Measurements from ENCODE around the gene RGSL1. TPM values are rescaled to one million over a fixed set of nuclear protein-coding genes. Genes with fewer than 3 reads are reported as not detected.

RGSL1 gene
- total RNA-seq, 1 donor from 2014 or later, result not detected

DNA sequence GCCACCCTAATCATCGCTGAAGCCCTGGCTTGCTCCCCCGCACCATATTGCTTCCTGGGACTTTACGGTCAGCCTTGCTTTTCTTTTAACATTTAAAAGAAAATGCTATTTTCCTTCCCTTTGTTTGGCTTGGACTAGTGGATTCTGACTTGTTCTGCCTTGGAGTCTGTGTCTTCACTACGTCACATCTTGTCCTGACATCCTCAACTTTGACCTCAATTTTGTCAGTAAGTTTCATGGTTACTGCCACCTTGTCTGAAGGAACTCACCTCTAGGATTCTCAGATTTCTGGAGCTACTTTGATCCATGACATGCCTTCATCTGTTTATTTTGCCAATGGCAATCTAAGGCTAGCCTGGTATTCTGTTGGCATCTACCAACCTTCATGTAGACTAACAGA is 134.8 kb downstream of the RGSL1 start:
- H3K36me3 Mint-ChIP-seq, result peaks cover 19% of the 10 kb centered on the region
- no peak overlapping the region for H3K27ac Mint-ChIP-seq
- no peak for DNase-seq (ENCODE audit: extremely low spot score, unreplicated experiment)
- peaks cover 20% of the 10 kb centered on the region for H3K4me1 Mint-ChIP-seq (ENCODE audit: unreplicated experiment)
- H3K27me3 Mint-ChIP-seq, result no peaks in the 10 kb centered on the region
- no peak overlapping the region for H3K4me3 Mint-ChIP-seq
- TF ChIP-seq, protein P1, sequence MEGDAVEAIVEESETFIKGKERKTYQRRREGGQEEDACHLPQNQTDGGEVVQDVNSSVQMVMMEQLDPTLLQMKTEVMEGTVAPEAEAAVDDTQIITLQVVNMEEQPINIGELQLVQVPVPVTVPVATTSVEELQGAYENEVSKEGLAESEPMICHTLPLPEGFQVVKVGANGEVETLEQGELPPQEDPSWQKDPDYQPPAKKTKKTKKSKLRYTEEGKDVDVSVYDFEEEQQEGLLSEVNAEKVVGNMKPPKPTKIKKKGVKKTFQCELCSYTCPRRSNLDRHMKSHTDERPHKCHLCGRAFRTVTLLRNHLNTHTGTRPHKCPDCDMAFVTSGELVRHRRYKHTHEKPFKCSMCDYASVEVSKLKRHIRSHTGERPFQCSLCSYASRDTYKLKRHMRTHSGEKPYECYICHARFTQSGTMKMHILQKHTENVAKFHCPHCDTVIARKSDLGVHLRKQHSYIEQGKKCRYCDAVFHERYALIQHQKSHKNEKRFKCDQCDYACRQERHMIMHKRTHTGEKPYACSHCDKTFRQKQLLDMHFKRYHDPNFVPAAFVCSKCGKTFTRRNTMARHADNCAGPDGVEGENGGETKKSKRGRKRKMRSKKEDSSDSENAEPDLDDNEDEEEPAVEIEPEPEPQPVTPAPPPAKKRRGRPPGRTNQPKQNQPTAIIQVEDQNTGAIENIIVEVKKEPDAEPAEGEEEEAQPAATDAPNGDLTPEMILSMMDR (conservative IDR thresholded peaks at IDR 0.05), result no peak
- no peaks in the 10 kb centered on the region for H3K9me3 Mint-ChIP-seq

DNA sequence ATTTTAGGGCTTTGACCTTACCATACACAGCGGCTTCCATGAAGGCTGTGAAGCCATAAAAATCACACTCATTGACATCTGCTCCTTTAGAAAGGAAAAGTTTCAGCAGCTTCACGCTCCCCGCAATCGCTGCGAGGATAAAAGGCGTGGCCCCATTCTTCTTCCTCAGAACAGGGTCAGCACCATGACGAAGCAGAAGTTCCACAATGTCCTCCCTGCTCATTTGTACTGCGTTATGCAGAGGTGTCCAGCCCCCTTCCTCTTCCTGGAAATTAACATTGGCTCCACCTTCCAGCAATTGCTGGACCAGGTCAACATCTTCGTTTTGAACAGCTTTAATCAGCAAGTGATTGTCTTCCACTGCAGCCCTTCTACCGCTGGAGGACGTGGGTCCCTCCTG is 136.4 kb downstream of the RGSL1 start:
- DNase-seq (ENCODE audit: extremely low spot score, unreplicated experiment), result no peak
- H3K27ac Mint-ChIP-seq, result no peak overlapping the region
- H3K9me3 Mint-ChIP-seq, result no peaks in the 10 kb centered on the region
- peaks cover 20% of the 10 kb centered on the region for H3K4me1 Mint-ChIP-seq (ENCODE audit: unreplicated experiment)
- peaks cover 12% of the 10 kb centered on the region for H3K36me3 Mint-ChIP-seq
- H3K27me3 Mint-ChIP-seq, result no peaks in the 10 kb centered on the region
- TF ChIP-seq, protein P1 (conservative IDR thresholded peaks at IDR 0.05), result no peak
- no peak overlapping the region for H3K4me3 Mint-ChIP-seq

DNA sequence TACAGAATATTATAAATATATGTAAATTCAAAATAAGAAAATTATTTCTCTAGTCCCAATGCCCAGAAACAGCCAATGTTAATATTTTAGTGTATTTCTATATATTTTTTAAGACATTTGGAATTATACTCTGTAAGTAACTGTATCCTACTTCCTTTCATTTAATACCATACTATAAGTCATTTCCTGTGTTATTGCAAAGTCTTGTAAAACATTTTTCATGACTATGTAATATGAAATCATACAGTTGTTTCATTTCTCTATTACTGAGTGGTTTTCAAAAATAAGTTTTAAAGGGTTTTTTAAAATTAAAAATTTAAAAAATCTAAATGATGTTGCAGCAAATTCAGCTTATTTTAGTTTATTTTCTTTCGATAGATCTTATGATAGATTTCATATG is 137.1 kb downstream of the RGSL1 start:
- TF ChIP-seq, protein P1 (conservative IDR thresholded peaks at IDR 0.05), result no peak
- H3K4me3 Mint-ChIP-seq, result no peak overlapping the region
- no peak overlapping the region for H3K27ac Mint-ChIP-seq
- peaks cover 12% of the 10 kb centered on the region for H3K36me3 Mint-ChIP-seq
- H3K27me3 Mint-ChIP-seq, result no peaks in the 10 kb centered on the region
- peaks cover 20% of the 10 kb centered on the region for H3K4me1 Mint-ChIP-seq (ENCODE audit: unreplicated experiment)
- no peak for DNase-seq (ENCODE audit: extremely low spot score, unreplicated experiment)
- no peaks in the 10 kb centered on the region for H3K9me3 Mint-ChIP-seq

DNA sequence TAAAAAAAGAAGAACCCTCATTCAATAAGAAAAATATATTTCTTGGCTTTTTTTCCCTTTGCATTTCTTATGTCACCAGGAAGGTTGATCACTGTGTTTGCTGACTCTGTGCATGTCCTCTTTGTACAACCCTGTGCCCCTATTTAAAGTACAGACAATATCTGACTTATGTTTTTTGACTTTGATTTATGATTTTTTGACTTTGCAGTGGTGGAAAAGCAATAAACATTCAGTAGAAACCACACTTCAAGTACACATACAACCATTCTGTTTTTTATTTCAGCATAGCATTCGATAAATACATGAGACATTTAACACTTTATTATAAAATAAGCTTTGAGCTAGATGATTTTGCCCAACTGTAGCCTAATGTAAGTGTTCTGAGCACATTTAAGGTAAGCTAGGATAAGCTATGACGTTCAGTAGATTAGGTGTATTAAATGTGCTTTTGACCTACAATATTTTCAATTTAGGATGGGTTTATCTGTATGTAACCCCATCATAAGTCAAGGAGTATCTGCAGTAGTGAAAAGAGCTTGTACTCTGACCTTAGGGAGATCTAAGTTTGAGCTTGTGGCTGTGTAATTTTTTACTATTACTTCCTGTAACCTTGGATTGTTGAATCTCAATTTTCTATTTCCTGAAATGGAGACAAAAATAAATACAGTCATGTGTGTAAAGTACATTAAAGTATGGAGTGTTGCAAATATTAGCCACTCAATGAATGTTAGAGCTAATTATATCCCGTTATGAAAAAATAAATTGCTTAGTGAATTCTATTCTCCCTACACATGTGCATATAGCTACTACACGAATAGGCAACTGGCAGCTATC is 137.9 kb downstream of the RGSL1 start:
- Mint-ChIP-seq H3K27me3 (no peaks in the 10 kb centered on the region), H3K27ac (peak overlapping the region; percentile 100), H3K4me1 (ENCODE audit: unreplicated experiment) (peaks cover 20% of the 10 kb centered on the region), H3K36me3 (peaks cover 8% of the 10 kb centered on the region), H3K4me3 (peak overlapping the region; percentile 97), H3K9me3 (no peaks in the 10 kb centered on the region)
- no peak for DNase-seq (ENCODE audit: extremely low spot score, unreplicated experiment)
- TF ChIP-seq, protein P1 (conservative IDR thresholded peaks at IDR 0.05), result no peak

DNA sequence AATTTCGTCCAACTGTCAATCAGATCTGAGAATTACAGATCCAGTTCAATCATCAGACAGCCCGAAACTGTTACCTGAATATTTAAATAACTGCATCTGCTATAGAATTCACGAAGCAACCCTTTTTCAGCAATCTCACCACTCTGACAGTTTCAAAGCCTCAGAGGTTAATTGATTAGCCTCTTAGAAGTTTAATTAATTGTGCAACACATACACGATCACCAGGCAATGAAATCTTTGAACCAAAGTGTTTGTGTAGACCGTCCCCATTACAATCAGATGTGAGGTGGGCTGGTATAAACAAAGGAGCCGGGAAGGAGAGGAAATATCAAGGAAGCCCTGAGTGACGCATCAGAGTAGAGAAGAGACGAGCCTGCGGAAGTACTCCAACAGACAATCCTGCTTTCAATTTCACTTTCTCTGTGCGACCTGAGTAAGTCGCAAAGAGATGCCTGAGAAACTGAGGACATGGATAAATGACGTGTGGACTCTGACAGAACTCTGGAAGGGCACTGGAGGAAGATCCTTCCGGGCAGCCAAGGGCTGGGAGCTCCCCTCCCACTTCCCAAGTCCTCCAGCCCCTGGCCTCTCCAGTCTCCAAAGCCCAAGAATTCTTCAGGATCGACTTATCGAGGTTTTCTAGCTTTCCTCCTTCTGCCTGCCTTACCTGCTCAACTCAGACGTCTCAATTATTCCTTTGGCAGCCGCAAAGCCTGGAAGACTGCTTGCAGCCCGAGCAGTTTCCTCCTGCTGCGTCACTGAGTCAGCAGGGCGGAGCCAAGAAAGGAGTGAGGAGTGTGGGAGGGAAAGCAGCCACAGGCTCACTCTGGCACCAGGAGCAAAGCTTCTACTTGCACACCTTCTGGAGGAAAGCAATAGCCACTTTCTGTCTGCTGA is 138.8 kb downstream of the RGSL1 start, which contains the start of gene RNASEL:
TSS of gene RNASEL (minus strand) at position 757 of the 897 bp plus-strand sequence. CDS start 2,450 bp downstream, outside the sequence.
- peaks cover 20% of the 10 kb centered on the region for H3K4me1 Mint-ChIP-seq (ENCODE audit: unreplicated experiment)
- DNase-seq (ENCODE audit: extremely low spot score, unreplicated experiment), result no peak
- H3K4me3 Mint-ChIP-seq, result peak within 1 kb of the TSS; percentile 97
- H3K9me3 Mint-ChIP-seq, result no peaks in the 10 kb centered on the region
- TF ChIP-seq, protein P1 (conservative IDR thresholded peaks at IDR 0.05), result no peak
- H3K36me3 Mint-ChIP-seq, result peaks cover 3% of the 10 kb centered on the region
- no peaks in the 10 kb centered on the region for H3K27me3 Mint-ChIP-seq
- H3K27ac Mint-ChIP-seq, result peak within 1 kb of the TSS; percentile 100

Measured in type B pancreatic cell (in vitro differentiated cells).